Stomach (tissue), 4 donors: ENCODE data around the gene AP4B1.

Experiments
- CTCF ChIP-seq, 7 experiments: fragments of 450-650 bp in 4 of 7; fragments of 200-600 bp in 3 of 7; sonication (generic) in 3 of 7; IDR thresholded peaks; one replicate each; pipeline ENCODE4 v1.5.1; 2016 to 2019; ENCODE audit warnings: antibody characterized with exemption in 7 of 7, control low read depth in 2 of 7, mild to moderate bottlenecking in 1 of 7
- EP300 ChIP-seq: sonication (generic); formaldehyde crosslinking; IDR thresholded peaks from one replicate; pipeline ENCODE4 v1.6.1; 2017; ENCODE audit warnings: antibody characterized with exemption
- POLR2A ChIP-seq, 4 donors: fragments of 450-650 bp; IDR thresholded peaks; one replicate each; pipeline ENCODE4 v1.6.1; 2016; ENCODE audit warnings: antibody characterized with exemption in 4 of 4, control low read depth in 2 of 4, mild to moderate bottlenecking in 1 of 4, moderate library complexity in 1 of 4

- no peak for TF ChIP-seq EP300
- TF ChIP-seq CTCF (IDR thresholded peaks at IDR 0.05) = no peak
- TF ChIP-seq POLR2A (IDR thresholded peaks at IDR 0.05) = no peak
Measured at GRCh38 chr1:113946112-113946511, 41.5 kb upstream of the AP4B1 start.
